IMR-90 (cell line): Measurements from ENCODE around the gene ZNF776. TPM values are rescaled to one million over a fixed set of nuclear protein-coding genes. Genes with fewer than 3 reads are reported as not detected.

Source experiments
- ATAC-seq: fragments of 200-7000 bp; cut with Tn5 transposase; 2 replicates; pipeline ENCODE4 v1.9.1; 2020; ENCODE audit warnings: low read depth, mild to moderate bottlenecking, moderate library complexity
- BruUV-seq: library from RNA; stranded (reverse); fragments of 400-500 nt; replicated peaks from 2 replicates; lab custom pipeline; 2021; lab: Mats Ljungman, UMichigan
- CTCF ChIA-PET: fragments of 300-600 bp; formaldehyde crosslinking; extraction: SDS; loops from one replicate; lab custom pipeline; 2021; ENCODE audit warnings: antibody characterized with exemption; lab: Yijun Ruan, JAX
- POLR2A ChIA-PET: fragments of 300-600 bp; sonication (Branson Sonifier 250); formaldehyde crosslinking; loops from one replicate; lab custom pipeline; 2022; ENCODE audit warnings: antibody characterized with exemption; ENCODE audit not compliant: unreplicated experiment; lab: Charles Lee
- DNase-seq: peaks from one replicate; pipeline ENCODE4 v3.0.0; 2013
- H2AFZ ChIP-seq: replicated peaks from 2 replicates; pipeline ENCODE3; 2013; ENCODE audit warnings: low read length, mild to moderate bottlenecking; ENCODE audit not compliant: poor library complexity
- H2AK5ac ChIP-seq: 2 replicates; pipeline ENCODE4 v1.6.1; 2013; ENCODE audit warnings: low read depth, low read length, inconsistent platforms
- H2AK9ac ChIP-seq: replicated peaks from 2 replicates; pipeline ENCODE3; 2013; ENCODE audit warnings: mild to moderate bottlenecking, low read depth, low read length, moderate library complexity; ENCODE audit not compliant: poor library complexity
- H2BK120ac ChIP-seq: 2 replicates; pipeline ENCODE4 v1.6.1; 2013; ENCODE audit warnings: low read depth, low read length, inconsistent platforms
- H2BK15ac ChIP-seq: 3 replicates; pipeline ENCODE4 v1.6.1; 2013; ENCODE audit warnings: low read depth, low read length, inconsistent platforms
- H2BK20ac ChIP-seq: 2 replicates; pipeline ENCODE4 v1.6.1; 2013; ENCODE audit warnings: low read depth, mild to moderate bottlenecking, inconsistent platforms, low read length, moderate library complexity
- H2BK5ac ChIP-seq: 2 replicates; pipeline ENCODE4 v1.6.1; 2013; ENCODE audit warnings: mild to moderate bottlenecking, low read depth, low read length, inconsistent platforms; ENCODE audit not compliant: poor library complexity, severe bottlenecking
- H3K14ac ChIP-seq: replicated peaks from 2 replicates; pipeline ENCODE4 v1.6.1; 2013; ENCODE audit warnings: low read depth, low read length, inconsistent platforms
- H3K18ac ChIP-seq: 2 replicates; pipeline ENCODE4 v1.6.1; 2013; ENCODE audit warnings: low read depth, low read length, control low read depth
- H3K23ac ChIP-seq: 2 replicates; pipeline ENCODE4 v1.6.1; 2013; ENCODE audit warnings: low read depth, low read length, inconsistent platforms
- H3K27ac ChIP-seq: 2 replicates; pipeline ENCODE4 v1.5.1; 2013; ENCODE audit warnings: mild to moderate bottlenecking, control low read depth, low read length; ENCODE audit not compliant: insufficient read depth
- H3K27me3 ChIP-seq: 2 replicates; pipeline ENCODE4 v1.6.1; 2013; ENCODE audit warnings: low read length; ENCODE audit not compliant: control insufficient read depth, insufficient read depth
- H3K36me3 ChIP-seq: 2 replicates; pipeline ENCODE4 v1.6.1; 2013; ENCODE audit warnings: low read length, mixed read lengths; ENCODE audit not compliant: control insufficient read depth, insufficient read depth
- H3K4ac ChIP-seq: 2 replicates; pipeline ENCODE4 v1.6.1; 2013; ENCODE audit warnings: low read depth, low read length, inconsistent platforms
- H3K4me1 ChIP-seq: 2 replicates; pipeline ENCODE4 v1.6.1; 2013; ENCODE audit warnings: low read length, mixed read lengths; ENCODE audit not compliant: control insufficient read depth, insufficient read depth
- H3K4me2 ChIP-seq: 2 replicates; pipeline ENCODE4 v1.6.1; 2013; ENCODE audit warnings: low read depth, mild to moderate bottlenecking, control low read depth, low read length, moderate library complexity
- H3K4me3 ChIP-seq: 2 replicates; pipeline ENCODE4 v1.5.1; 2013; ENCODE audit warnings: low read depth, mild to moderate bottlenecking, control low read depth, low read length, moderate library complexity; ENCODE audit not compliant: insufficient read depth
- H3K56ac ChIP-seq: 2 replicates; pipeline ENCODE4 v1.6.1; 2013; ENCODE audit warnings: low read length, inconsistent platforms; ENCODE audit not compliant: insufficient read depth; ENCODE audit errors: extremely low read depth
- H3K79me1 ChIP-seq, 2 experiments: 2 replicates each; pipeline ENCODE4 v1.6.1; 2013; ENCODE audit warnings: low read length in 2 of 2, inconsistent platforms in 1 of 2, low read depth in 1 of 2
- H3K9ac ChIP-seq: 2 replicates; pipeline ENCODE4 v1.6.1; 2013; ENCODE audit warnings: low read depth, low read length, control low read depth
- H3K9me1 ChIP-seq: 2 replicates; pipeline ENCODE4 v1.6.1; 2013; ENCODE audit warnings: low read length, inconsistent platforms; ENCODE audit not compliant: insufficient read depth
- H3K9me3 ChIP-seq: 2 replicates; pipeline ENCODE4 v1.6.1; 2013; ENCODE audit warnings: low read length; ENCODE audit not compliant: control insufficient read depth, insufficient read depth
- H4K20me1 ChIP-seq: 2 replicates; pipeline ENCODE4 v1.6.1; 2013; ENCODE audit warnings: low read length, inconsistent platforms; ENCODE audit not compliant: insufficient read depth
- H4K5ac ChIP-seq: 2 replicates; pipeline ENCODE4 v1.6.1; 2013; ENCODE audit warnings: mild to moderate bottlenecking, low read depth, low read length, control low read depth
- H4K8ac ChIP-seq, 2 experiments: 2 replicates each; pipeline ENCODE4 v1.6.1; 2013; ENCODE audit warnings: low read depth in 2 of 2, low read length in 2 of 2, control low read depth in 1 of 2, inconsistent platforms in 1 of 2
- H4K91ac ChIP-seq: 2 replicates; pipeline ENCODE4 v1.6.1; 2013; ENCODE audit warnings: low read depth, low read length, inconsistent platforms; ENCODE audit not compliant: insufficient read depth
- CEBPB ChIP-seq: IDR thresholded peaks from 2 replicates; pipeline ENCODE4 v1.6.1; 2012; ENCODE audit warnings: low read depth, low read length, improper control_type of control experiment
- MAFK ChIP-seq: IDR thresholded peaks from 2 replicates; pipeline ENCODE4 v1.6.1; 2012; ENCODE audit warnings: low read depth, low read length, improper control_type of control experiment
- POLR2A ChIP-seq: IDR thresholded peaks from 2 replicates; pipeline ENCODE4 v1.6.1; 2012; ENCODE audit warnings: mild to moderate bottlenecking, low read depth, low read length
- RCOR1 ChIP-seq: IDR thresholded peaks from 2 replicates; pipeline ENCODE4 v1.6.1; 2012; ENCODE audit warnings: mild to moderate bottlenecking, low read length, improper control_type of control experiment; ENCODE audit not compliant: insufficient replicate concordance
- RFX5 ChIP-seq: IDR thresholded peaks from 2 replicates; pipeline ENCODE4 v1.8.0; 2012; ENCODE audit warnings: low read depth, mild to moderate bottlenecking, low read length, moderate library complexity
- WGBS, 2 experiments: methylation state at CpG; one replicate each; pipeline versions ENCODE4 v1.1.5 to v1.1.7; 2013; ENCODE audit warnings: missing lambda C conversion rate in 2 of 2; ENCODE audit not compliant: insufficient read length in 1 of 2; ENCODE audit errors: extremely low coverage in 2 of 2; 5-methylcytosine and 5-hydroxymethylcytosine counted together
- dilution Hi-C: fragments of 300-500 bp; cut with HindIII; formaldehyde crosslinking; loops from one replicate; pipeline ENCODE4 v1.14.3; 2018; ENCODE audit warnings: low sequenced_read_pairs; ENCODE audit not compliant: unreplicated experiment
- in situ Hi-C: fragments of 300-500 bp; cut with MboI; formaldehyde crosslinking; loops from 3 replicates; pipeline ENCODE4 v1.14.3; 2019; ENCODE audit warnings: low sequenced_read_pairs, inconsistent platforms, mixed read lengths
- intact Hi-C: fragments of 100-400 bp; cut with micrococcal nuclease; formaldehyde crosslinking; loops from 2 replicates; pipeline ENCODE4 v1.10.0; 2022
- polyA plus RNA-seq, 3 experiments: library from polyadenylated mRNA; depleted of rRNA; stranded (reverse); fragments of >200 nt; gene quantifications; 2 replicates each; pipeline ENCODE4 v1.2.3, GENCODE V29; 2012; ENCODE audit warnings: low replicate concordance in 1 of 3
- total RNA-seq: library from RNA; depleted of rRNA; stranded (reverse); fragments of >200 nt; gene quantifications from 2 replicates; pipeline ENCODE4 v1.2.3, GENCODE V29; 2012

The ZNF776 gene
- total and polyA plus RNA-seq, 2 of the 4 experiments (the other 2 are of a cell fraction), result 4.3 to 14.3 TPM

- Histone ChIP-seq H3K9me1 (peaks cover 3% of the 10 kb centered on the region; the same call in 1 of the 2 replicates), H3K27ac (no peak overlapping the region), H4K91ac (no peak overlapping the region), H3K4me1 (no peaks in the 10 kb centered on the region), H3K4me2 (no peak overlapping the region), H2AK5ac (no peak overlapping the region), H3K9ac (no peak overlapping the region), H3K18ac (no peak overlapping the region), H4K5ac (no peak overlapping the region), H2BK120ac (no peak overlapping the region), H3K14ac (no peak overlapping the region), H2BK15ac (no peak overlapping the region), H3K4ac (no peak overlapping the region), H4K8ac (no peak overlapping the region), H2AK9ac (no peak overlapping the region), H2BK20ac (no peak overlapping the region), H3K79me1 (peaks cover 17 to 20% of the 10 kb centered on the region in 2 experiments), H3K56ac (no peak overlapping the region), H3K9me3 (peaks cover 17% of the 10 kb centered on the region), H2BK5ac (no peak overlapping the region), H2AFZ (no peak overlapping the region), H4K20me1 (no peaks in the 10 kb centered on the region), H3K36me3 (peaks cover 45% of the 10 kb centered on the region), H3K27me3 (no peaks in the 10 kb centered on the region), H3K23ac (no peak overlapping the region), H3K4me3 (no peak overlapping the region)
- BruUV-seq, result no TSS peak
- ATAC-seq, result no peak
- CTCF ChIA-PET, result no interaction called here
- intact Hi-C loops (no loop called here), in situ Hi-C loops (no loop called here), dilution Hi-C loops (no loop called here)
- WGBS, 2 experiments, result 100% methylated on average over 1 of the region's 2 CpGs; no CpG with 5 or more reads in 1 of the 2 experiments
- DNase-seq, result no peak
- no peak for TF ChIP-seq CEBPB
- TF ChIP-seq MAFK, result no peak
- no peak for TF ChIP-seq POLR2A
- TF ChIP-seq RFX5, result no peak
- no peak for TF ChIP-seq RCOR1
- POLR2A ChIA-PET, result no interaction called here
Measured at GRCh38 chr19:57759096-57759495, 12.5 kb downstream of the ZNF776 start.
